ENCODE results near the gene ZNF723. TPM values are rescaled to one million over a fixed set of nuclear protein-coding genes. Genes with fewer than 3 reads are reported as not detected.

The ZNF723 gene

Small RNAs within 50 kb of the gene (small RNA-seq; reads per million reads assigned to genes)
- gene VN1R88P (ENCODE audit: insufficient read depth) = not detected
